ENCODE data around the gene LSM14B.

LSM14B gene

DNA sequence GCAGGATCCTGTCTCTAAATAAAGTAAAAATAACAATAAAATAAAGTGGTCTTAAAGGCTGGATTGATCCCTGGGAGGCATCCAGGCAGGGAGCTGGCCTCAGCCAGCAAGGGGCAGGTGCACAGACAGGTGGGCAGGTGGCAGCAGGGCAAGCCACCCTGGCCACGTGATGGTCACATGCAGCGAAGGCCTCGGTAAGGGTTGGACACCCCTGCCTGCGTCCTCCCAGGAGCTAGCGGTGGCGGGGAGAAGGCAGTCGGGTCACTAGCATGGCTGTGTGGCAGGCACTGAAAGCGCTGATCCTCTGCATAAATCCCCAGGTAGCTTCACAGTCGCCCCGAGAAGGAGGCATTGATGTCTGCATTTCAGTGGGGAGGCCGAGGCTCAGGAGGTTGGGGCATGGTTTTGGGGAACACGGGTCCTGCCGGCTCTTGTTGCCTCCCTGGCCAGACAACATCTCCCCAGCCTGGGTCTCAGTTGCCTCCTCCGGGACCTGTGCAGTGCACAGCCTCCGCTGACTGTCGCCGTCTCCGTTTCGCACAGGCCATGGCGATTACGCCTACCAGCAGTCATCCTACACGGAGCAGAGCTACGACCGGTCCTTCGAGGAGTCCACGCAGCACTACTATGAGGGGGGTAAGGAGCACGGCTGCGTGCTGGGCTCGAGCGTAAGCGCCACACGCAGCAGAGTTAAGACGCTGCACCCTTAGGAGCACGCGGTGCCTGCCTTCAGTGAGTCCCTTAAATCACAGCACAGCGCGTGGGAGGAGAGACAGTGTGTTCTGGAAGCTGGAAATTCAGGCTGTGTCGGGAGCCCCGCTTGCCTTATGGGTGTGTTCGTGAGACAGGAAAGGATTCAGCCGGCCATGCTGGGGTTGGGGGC is 42.8 kb downstream of the LSM14B start:
- DNase-seq (ENCODE audit: low spot score), result no peak

DNA sequence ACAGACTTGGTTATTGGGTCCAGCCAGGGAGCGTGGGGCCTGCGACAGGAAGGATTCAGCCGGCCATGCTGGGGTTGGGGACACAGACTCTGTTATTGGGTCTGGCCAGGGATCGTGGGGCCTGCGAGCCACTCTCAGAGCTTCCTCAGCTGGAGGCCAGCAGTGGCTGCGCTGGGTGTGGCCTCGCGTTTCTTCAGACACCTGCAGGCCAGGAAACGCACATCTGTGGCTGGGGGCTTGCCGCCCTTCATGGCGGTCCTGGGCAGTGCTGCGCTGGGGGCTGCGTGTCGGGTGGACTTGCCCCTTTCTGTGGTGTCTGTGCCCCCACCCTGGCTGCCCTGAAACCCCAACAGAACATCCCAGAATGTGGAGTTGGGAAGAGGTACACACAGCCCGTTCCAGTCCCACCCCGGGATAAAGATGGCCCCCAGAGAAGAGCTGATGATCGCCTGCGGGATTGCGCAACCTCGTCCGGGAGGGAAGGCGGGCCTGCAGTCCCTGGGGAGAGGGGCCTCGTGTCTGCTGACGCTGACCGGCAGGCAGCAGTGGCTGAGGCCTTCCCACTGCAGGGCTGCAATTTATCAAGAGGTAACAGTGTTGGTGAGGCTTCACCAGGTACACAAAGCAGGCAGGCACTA is 43.6 kb downstream of the LSM14B start:
- DNase-seq (ENCODE audit: low spot score), result peak; percentile 47

DNA sequence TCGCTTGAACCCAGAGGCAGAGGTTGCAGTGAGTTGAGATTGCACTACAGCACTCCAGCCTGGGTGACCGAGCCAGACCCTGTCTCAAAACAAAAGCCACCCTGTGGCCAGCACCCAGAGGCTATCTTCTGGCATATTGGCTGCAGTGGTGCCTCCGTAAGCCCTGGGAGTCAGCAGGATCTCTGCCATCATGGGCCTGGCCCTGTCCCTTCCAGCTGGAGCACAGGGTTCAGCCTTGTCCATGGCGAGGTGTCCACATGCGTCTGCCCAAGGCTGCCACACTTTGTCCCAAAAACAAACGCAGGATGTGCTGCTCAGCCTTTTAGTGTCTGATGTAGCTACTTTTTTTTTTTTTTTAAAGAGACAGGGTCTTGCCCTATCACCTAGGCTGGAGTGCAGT is 45.2 kb downstream of the LSM14B start:
- DNase-seq (ENCODE audit: low spot score), result no peak

- DNase-seq (ENCODE audit: low spot score), result no peak
These were observed 45.8 kb downstream of the LSM14B start for GRCh38 chr20:62168061-62168460.

DNA sequence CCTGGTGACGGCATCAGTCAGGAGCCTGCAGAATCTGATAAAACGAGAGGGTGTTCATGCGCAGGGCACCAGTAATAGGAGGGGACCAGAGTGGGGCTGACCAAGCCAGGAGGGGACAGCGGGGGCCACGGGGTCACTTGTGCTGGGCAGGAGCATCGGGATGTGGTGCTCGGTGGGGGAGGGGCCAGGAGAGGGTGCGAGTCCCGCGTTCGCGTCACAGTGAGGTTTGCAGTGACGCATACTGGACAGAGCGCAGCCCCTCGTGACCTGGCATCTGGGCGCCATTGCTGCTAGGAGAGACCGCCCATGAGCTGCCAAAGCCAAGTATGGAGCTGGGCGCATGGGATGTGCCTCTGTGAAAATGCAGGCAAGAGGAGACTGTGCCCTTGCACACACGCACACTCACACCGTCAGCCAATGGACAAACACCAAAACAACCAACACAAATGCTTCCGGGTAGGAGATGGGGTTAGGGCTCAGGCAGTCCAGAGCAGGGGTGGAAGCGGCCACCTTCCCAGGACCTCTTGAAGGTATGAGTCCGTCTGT is 46.7 kb downstream of the LSM14B start:
- DNase-seq (ENCODE audit: low spot score), result no peak

DNA sequence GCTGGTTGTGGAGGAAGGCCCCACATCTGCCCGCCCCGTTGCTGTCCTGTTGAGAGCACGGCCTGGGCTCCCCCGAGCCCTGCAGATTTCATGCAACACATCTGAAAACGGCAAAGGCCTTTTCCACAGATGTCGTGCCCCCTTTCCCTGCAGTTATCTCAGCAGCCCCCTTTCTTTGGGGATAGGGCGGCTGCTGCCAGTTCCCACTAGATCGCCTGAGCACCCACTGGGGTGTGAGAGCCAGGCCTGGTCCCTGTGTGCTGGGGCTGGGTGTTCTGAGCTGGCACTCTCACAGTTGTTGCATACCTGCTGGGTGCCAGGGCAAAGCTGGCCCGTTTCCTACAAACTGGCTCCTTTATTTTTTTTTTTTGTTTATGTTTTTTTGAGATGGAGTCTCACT is 48.3 kb downstream of the LSM14B start:
- DNase-seq (ENCODE audit: low spot score), result no peak

- DNase-seq (ENCODE audit: low spot score), result no peak
These were observed 49.0 kb downstream of the LSM14B start for GRCh38 chr20:62171245-62171644.

DNA sequence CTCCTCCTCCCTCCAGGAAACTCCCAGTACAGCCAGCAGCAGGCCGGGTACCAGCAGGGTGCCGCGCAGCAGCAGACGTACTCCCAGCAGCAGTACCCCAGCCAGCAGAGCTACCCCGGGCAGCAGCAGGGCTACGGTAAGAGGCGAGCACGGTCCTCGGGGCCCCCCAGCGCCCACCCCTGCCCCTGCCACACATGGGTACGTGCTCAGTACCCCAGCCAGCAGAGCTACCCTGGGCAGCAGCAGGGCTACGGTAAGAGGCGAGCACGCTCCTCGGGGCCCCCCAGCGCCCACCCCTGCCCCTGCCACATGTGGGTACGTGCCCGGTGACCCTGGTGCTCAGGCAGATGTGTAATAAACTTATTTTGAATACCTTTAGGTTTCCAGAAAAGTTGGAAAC is 50.4 kb downstream of the LSM14B start:
- no peak for DNase-seq (ENCODE audit: low spot score)

DNA sequence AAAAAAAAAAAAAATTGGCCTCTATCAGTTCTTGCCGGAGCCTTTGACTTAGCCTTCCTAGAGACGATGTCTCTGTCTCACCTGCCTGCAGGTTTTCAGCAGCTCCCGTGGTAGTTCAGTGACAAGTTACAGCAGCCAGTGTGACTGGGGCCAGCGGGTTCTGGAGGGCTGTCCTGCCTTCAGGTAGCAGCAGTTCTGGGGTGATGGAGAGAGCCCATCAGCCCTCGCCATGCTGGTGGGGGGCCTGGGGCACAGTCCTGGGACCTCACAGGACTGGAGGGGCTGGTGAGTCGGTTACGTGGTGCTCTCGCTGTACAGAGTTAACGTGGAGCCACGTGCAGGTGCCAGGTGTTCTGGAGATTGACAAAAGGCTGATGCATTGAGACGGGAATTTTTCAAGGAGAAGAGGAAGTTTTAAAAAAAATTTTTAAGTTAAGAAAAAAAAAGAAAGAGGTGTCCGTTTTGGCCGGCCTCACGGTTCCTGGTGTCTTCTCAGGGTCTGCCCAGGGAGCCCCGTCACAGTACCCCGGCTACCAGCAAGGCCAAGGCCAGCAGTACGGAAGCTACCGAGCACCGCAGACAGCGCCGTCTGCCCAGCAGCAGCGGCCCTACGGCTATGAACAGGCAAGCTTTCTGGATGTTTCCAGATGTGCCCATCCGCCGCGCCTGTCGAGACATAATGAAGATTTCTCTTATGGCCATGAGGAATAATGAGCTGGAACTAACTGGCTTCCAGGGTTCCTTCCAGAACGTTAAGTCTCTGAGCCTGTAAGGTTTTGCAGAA is 51.9 kb downstream of the LSM14B start:
- no peak for DNase-seq (ENCODE audit: low spot score)

- no peak for DNase-seq (ENCODE audit: low spot score)
These were observed 52.8 kb downstream of the LSM14B start for GRCh38 chr20:62174870-62175624.

DNA sequence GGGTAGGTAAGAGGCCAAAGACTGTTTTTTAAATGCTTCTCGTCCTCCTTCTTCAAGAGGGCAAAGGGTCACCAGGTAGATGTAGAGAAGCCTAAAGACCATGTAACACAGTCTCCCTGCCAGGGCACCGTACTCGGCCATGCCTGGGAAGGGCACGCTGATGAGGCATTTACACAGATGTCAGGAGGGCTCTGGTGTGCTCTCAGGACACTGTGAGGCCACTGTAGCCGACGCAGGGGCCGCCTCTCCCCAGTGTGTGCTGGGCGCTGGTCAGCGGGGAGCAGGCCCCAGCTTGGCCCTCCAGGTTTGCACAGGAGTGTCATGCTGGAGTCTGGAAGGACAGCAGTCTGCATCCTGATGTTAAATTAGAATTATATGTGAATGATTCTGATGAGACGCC is 53.4 kb downstream of the LSM14B start:
- no peak for DNase-seq (ENCODE audit: low spot score)

DNA sequence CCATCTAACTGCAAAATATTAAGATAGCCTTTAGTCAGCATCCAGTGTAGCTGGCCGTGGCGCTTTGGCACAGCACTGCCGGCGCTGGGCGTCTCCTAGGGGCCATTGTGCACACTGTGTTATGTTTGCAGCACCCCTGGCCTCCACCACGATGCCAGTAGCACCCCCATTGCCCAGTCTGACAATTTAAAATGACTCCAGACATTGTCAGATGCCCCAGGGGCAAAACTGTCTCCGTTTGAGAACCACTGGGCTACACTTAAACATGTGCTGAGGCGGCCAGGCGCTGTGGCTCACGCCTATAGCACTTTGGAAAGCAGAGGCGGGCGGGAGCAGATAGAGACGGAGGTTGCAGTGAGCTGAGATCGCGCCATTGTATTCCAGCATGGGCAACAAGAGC is 54.6 kb downstream of the LSM14B start:
- no peak for DNase-seq (ENCODE audit: low spot score)

GRCh38 chr20:62177307-62177706 is 55.0 kb downstream of the LSM14B start:
- no peak for DNase-seq (ENCODE audit: low spot score)

DNA sequence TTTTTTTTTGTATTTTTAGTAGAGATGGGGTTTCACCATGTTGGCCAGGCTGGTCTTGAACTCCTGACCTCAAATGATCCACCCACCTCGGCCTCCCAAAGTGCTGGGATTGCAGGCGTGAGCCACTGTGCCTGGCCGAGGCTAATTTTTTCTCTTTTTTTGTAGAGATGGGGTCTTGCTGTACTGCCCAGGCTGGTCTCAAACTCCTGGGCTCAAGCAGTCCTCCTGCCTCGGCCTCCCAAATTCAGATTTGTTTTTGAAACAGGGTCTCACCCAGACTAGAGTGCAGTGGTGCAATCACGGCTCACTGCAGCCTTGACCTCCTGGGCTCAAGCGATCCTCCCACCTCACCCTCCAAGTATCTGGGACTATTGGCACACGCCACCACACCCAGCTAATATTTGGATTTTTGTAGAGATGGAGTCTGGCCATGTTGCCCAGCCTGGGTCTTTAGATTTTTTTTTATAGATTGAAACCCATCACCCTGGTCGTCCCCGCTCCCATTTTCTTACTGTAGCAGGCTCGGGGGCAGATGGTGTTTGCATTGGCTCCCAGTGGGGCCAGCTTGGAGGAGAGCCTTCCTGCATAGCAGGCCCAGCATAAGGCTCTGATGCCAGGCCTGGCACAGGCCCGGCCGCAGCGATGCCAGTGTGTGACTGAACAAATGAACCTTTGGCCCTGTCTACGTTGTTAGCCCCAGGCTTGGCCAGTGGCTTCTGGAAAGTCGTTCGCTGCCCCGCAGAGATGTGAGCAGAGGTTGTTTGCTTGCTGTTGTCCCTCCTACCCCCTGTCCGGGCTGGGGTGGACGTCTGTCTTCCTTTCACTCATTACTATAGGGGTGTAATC is 56.3 kb downstream of the LSM14B start:
- no peak for DNase-seq (ENCODE audit: low spot score)

GRCh38 chr20:62179162-62179504 is 56.9 kb downstream of the LSM14B start:
- no peak for DNase-seq (ENCODE audit: low spot score)

GRCh38 chr20:62181808-62182207 is 59.5 kb downstream of the LSM14B start:
- DNase-seq (ENCODE audit: low spot score), result no peak

- DNase-seq (ENCODE audit: low spot score), result peak; percentile 100
These were observed 60.5 kb downstream of the LSM14B start, which contains the start of gene MTG2 for GRCh38 chr20:62182469-62183425. Gene MTG2, plus strand, starts transcription at chr20:62183028. Its CDS starts 10,393 bp downstream, at chr20:62193421.

DNA sequence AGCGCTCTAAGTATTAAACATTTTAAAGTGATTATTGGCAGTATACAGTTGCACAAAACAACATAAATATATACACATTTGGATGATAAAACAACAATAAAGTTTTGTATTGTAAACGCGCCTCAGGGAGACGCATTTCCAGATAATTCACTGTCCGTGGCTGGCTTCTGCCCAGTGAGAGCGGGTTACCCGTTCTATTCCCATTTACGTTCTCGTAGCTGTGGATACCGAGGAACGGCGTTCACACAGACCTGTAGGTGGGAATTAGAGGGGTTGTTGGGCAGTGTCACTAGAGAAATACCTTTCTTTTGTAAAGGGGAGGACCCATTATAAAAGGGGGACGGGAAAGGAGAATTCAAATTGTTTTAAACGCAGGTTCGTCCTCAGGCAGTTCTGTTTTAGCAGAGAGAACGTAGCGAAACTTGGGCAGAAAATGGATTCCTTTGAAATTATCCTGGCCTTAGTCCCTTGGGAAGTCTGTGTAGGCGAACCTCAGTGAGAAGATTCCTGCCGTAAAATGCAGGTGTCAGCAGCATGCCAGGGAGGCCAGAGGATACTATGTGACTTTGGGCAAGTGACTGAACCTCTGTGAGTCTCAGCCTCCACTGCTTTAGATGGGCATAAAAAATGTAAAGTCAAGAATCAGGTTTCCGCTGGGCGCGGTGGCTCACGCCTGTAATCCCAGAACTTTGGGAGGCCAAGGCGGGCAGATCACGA is 61.3 kb downstream of the LSM14B start:
- peak; percentile 48 for DNase-seq (ENCODE audit: low spot score)

All from hepatic stellate cell (primary cell).